ENCODE measurements around the gene SYNDIG1L.
"Not testable (repeated sequence)": the region's sequence is repeated elsewhere in the genome, so short reads cannot be mapped to it uniquely, and the experiment has no call there.

SYNDIG1L gene

GRCh38 chr14:74401504-74402241, 24.3 kb downstream of the SYNDIG1L start:
- DNase-seq = peak; percentile 43 to 48

DNA sequence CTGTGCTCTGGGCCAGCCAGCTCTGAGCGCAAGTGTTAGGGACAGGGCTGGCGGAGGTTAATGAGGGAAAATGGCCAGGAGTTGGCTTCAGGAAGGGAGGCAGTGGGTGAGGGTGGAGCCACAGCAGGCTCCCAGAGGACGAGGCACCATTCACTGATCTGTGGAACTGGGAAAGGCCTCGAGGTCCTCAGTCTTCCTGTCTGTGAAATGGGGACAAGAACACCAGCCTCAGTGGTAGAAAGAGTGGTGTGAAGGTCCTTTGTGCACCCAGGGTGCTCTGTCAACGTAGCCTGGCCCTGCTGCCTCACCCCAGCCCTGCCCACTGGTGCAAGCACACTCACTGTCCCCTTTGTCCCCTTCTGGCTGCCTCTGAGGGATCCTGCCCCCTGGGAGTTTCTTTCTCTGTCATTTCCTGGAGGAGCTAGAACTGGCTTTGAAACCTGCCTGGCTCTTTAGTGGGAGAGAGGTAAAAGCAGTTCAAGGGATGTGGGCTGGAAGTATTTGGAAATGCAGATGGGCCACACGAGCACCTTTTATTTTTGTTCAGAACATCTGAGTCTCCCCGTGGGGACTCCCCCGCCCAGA, 25.0 kb downstream of the SYNDIG1L start:
- DNase-seq = no peak

GRCh38 chr14:74400031-74400685, 25.9 kb downstream of the SYNDIG1L start:
- no peak for DNase-seq

GRCh38 chr14:74395094-74395493, 30.9 kb downstream of the SYNDIG1L start:
- no peak for DNase-seq

DNA sequence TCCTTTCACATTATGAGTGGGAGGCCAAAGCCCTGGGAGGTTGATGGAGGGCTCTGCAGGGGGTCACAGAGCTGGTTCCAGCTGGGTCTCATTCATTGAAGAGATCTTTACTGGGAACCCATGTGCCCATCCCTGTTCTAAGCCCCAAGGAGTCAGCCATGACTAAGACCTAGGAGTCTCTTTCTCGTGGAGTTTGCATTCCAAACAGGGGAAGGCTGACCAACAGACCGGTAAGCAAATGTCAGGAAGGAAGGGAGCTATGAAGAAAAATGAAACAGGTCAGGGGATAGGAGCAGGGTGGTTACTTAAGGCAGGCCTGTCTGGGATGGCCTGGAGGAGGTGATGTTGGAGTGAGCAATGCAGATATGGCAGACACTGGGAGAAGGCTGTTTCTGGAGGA, 31.5 kb downstream of the SYNDIG1L start:
- no peak for DNase-seq

GRCh38 chr14:74392616-74393570, 33.1 kb downstream of the SYNDIG1L start:
- DNase-seq = no peak

- no peak for DNase-seq
Measured at GRCh38 chr14:74391479-74391878, 34.5 kb downstream of the SYNDIG1L start.

DNA sequence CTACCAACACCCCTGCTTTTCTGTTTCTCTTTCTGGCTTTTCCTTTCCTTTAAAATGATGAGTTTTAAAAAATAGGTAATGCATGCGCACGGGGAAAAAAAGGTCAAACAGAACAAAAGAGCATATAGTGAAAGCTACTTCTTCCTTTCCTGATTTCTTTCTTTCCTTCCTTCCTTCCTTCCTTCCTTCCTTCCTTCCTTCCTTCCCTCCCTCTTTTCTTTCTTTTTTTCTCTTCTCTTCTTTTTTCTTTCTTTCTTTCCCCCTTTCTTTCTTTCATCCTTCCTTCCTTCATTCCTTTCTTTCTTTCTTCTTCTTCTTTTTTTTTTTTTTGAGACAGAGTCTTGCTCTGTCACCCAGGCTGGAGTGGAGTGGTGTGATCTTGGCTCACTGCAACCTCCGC, 35.5 kb downstream of the SYNDIG1L start:
- not testable (repeated sequence) for DNase-seq

DNA sequence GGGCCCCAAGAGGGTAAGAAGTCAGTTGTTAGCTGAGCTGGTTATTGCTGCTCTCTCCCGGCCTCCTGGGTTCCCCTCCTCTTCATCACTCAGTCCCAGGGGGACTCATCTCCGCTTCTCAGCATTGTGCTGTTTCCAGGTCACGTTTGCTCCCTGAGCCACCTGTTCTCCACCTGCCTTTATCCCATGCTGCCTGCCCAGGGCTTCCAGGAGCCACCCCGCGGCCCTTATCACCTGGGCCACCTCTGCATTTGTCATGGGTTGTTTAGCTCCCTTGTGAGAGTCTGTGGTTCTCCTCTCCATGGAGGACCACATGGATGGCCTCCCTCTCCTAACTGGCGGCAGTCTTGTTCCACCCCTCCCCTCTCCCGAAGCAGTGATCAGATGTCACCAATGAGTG, 36.0 kb downstream of the SYNDIG1L start:
- DNase-seq = no peak

GRCh38 chr14:74382231-74382630, 43.8 kb downstream of the SYNDIG1L start:
- DNase-seq = no peak

DNA sequence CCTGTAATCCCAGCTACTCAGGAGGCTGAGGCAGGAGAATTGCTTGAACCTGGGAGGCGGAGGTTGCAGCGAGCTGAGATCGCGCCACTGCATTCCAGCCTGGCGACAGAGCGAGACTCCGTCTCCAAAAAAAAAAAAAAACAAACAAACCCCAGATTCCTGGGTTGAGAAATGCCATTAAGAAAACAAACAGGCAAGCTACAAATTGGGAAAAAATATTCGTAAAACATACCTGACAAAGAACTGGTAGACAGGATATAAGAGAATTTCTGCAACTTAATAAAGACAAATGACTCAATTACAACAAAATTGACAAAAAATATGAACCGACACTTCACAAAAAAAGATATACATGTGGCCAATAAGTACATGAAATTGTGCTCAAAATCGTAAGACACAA, 44.4 kb downstream of the SYNDIG1L start:
- not testable (repeated sequence) for DNase-seq

DNA sequence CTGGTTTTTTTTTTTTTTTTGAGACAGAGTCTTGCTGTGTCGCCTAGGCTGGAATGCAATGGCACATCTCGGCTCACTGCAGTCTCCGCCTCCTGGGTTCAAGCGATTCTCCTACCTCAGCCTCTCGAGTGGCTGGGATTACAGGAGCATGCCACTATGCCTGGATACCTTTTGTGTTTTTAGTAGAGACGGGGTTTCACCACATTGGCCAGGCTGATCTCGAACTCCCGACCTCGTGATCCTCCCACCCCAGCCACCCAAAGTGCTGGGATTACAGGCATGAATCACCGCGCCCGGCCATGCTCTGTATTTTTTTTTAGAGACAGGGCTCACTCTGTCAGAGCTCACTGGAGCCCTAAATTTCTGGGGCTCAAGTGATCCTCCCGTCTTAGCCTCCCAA, 45.2 kb downstream of the SYNDIG1L start:
- no peak for DNase-seq

DNA sequence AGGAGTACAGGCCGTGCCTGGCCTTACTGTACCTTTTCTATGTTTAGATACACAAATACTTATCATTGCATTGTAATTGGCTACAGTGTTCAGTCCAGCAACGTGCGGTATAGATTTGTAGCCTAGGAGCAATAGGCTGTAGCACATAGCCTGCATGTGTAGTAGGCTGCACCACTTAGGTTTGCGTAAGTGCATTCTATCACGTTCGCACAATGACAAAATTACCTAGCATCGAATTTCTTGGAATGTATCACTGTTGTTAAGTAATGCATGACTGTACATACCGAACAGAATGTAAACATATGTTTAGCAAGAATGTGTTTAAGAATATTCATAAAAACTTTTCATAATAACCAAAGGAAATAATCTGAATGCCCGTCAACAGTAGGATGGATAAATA, 45.8 kb downstream of the SYNDIG1L start:
- DNase-seq = no peak

DNA sequence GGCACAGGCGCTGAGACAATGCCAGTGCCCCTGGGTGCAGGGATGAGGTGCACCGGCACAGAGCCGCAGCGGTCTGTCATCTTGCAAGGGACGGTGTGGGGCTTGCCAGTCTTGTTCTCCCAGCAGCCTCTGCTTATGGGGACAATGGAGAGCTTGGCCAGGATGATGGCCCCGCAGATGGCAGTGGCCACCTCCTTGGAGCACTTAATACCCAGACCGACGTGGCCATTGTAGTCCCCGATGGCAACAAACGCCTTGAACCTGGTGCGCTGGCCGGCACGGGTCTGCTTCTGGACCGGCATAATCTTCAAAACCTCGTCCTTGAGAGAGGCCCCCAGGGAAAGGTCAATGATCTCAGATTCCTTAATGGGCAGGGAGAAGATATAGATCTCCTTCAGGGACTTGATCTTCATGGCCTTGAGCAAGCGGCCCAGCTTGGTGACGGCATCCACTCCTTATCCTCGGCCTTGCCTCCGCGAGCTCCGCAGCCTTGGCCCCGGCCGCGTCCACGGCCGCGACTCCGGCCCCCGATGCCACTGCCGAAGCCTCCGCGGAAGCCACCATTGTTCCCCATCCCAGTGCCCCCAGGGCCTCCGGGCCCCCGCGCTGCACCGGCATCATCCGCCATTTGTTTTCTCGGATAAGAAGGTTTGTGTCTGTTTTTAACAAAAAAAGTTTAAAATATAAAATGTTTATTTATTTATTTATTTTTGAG, 47.9 kb downstream of the SYNDIG1L start:
- DNase-seq = no peak

- DNase-seq = no peak
Measured at GRCh38 chr14:74368441-74368840, 57.6 kb downstream of the SYNDIG1L start.

GRCh38 chr14:74368026-74368425, 58.0 kb downstream of the SYNDIG1L start:
- DNase-seq = no peak

DNA sequence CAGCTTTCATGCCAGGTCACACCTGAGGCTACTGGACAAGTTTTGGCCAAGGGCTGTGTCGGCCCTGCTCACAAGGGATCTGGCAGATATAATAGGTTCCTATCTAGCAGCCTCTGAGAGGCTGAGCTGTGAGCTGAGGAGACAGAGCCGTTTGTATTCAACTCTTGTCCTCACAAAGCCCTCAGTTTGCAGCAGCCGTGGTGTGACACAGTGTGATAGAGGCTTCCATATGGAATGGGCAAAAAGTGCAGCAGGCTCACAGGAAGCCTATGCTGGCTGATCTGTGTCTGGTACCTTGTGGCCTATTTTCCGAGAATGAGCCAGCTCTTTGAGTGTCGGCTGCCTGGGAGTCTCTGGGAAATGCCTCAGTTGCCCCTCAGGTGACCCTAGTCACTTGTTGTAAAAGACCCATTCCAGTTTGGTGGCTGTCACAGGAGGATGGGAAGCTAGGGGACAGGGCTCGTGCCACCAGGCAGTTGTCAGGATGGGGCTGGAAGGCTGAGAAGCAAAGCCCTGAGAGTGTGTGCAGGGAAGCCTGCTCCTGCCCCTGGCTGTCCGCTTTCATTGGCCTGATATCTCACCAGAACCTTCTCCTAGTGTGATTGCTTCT, 61.6 kb downstream of the SYNDIG1L start:
- no peak for DNase-seq

DNA sequence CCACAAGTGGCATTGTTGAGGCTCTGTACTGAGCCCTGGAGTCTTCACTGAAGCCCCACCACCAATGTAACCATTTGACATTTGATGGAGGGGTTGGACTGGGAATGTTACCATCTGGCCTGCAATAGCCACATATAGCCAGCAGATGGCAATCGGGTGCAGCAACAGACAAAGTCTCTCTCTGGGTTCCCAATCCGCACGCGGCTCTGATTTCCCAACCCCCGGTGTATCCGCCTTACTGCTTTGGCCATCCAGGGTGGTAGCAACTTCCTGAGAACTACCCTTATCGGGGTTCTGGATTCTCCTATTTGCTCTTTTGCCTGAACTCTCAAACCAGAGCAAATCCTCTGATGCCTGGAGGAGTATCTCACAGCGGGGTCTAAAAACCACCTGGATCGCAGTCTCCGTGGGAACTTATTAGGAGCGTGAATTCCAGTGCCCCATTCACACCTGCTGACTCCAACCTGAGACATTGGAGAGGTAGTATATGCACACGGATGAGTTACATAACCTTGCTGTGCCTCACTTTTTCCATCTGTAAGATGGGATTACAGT, 63.6 kb downstream of the SYNDIG1L start:
- DNase-seq = peak; percentile 52 to 66

GRCh38 chr14:74360163-74360562, 65.8 kb downstream of the SYNDIG1L start:
- no peak for DNase-seq

DNA sequence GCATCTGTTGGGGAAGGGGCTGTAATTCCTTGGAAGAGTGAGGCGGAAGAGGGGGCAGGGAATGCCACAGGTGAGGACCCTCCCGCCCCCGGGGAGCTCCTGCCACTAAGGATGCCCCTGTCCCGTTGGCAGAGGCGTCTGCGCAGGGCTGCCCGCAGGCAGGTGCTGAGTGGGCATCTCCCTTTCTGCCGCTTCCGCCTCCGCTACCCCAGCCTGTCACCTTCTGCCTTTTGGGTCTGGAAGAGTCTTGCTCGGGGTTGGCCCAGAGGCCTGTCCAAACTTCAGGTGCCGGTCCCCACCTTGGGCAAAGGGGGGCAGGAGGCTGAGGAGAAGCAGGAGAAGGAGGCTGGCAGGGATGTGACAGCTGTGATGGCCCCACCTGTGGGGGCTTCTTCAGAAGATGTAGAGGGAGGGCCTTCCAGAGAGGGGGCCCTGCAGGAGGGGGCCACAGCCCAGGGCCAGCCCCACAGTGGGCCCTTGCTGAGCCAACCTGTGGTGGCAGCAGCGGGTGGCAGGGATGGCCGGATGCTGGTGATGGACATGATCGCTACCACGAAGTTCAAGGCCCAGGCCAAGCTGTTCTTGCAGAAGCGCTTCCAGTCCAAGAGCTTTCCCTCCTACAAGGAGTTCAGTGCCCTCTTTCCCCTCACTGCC, 67.7 kb downstream of the SYNDIG1L start:
- DNase-seq = no peak

DNA sequence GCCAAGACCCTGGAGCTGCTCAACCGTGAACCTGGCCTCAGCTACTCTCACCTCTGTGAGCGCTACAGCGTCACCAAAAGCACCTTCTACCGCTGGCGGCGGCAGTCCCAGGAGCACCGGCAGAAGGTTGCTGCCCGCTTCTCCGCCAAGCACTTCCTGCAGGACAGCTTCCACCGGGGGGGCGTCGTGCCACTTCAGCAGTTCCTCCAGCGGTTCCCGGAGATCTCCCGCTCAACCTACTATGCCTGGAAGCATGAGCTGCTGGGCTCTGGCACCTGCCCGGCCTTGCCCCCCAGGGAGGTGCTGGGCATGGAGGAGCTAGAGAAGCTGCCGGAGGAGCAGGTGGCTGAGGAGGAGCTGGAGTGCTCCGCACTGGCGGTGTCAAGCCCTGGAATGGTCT, 68.4 kb downstream of the SYNDIG1L start:
- no peak for DNase-seq
